HUES6 (cell line): ENCODE measurements around the gene CCHCR1.

Experiments
- H3K27ac ChIP-seq: 2 replicates; pipeline ENCODE4 v1.7.0; 2013; ENCODE audit warnings: low read depth, mild to moderate bottlenecking, low read length, inconsistent platforms
- H3K27me3 ChIP-seq: 2 replicates; pipeline ENCODE4 v1.6.1; 2013; ENCODE audit warnings: low read length; ENCODE audit not compliant: control insufficient read depth, insufficient read depth
- H3K36me3 ChIP-seq: 2 replicates; pipeline ENCODE4 v1.6.1; 2013; ENCODE audit warnings: low read length; ENCODE audit not compliant: control insufficient read depth, insufficient read depth
- H3K4me1 ChIP-seq: 2 replicates; pipeline ENCODE4 v1.6.1; 2013; ENCODE audit warnings: low read length; ENCODE audit not compliant: control insufficient read depth, insufficient read depth
- H3K4me3 ChIP-seq: 2 replicates; pipeline ENCODE4 v1.5.1; 2013; ENCODE audit warnings: low read depth, low read length
- H3K9ac ChIP-seq: one replicate; pipeline ENCODE4 v1.6.1; 2013; ENCODE audit warnings: mild to moderate bottlenecking, low read length
- H3K9me3 ChIP-seq: 2 replicates; pipeline ENCODE4 v1.6.1; 2013; ENCODE audit warnings: low read depth, low read length; ENCODE audit not compliant: control insufficient read depth, insufficient read depth

Gene CCHCR1

DNA sequence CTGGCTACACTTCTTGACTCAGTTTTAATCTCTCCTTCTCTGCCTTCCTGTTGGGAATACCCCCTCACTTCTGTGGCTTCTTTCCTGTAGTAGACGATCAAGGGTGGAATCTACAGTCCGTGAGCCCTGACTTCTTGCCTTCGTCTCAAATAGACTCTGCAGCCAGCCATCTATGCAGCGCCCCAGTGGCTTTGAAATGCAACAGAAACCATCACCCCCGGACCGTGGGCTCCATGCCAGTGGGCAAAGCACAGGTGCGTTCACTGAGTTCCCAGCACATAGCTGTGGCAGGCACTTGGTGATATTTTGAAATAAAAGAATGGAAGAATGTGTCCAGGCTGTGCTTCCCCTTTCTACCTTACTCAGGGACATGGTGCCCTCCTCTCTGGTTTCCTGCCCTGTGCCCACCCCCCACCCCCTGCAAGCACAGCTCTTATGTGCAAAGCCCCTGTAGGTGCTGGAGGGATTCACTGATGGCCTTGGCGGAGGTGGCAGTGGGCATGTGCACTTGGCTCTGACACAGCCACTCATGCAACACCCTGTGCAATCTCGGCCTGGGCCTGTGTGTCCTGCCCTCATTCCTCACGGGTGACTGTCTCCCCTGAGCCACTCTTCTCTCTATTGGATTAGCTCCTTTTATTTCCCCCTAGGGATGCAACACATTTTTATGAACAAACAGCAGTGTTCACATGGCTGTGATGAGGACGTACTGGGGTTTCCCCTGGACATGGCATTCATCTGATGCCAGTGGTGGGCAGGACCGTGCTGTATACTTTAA, 31.8 kb downstream of the CCHCR1 start:
- H3K4me3 ChIP-seq, result no peak overlapping the region
- H3K9ac ChIP-seq, result no peak overlapping the region
- no peaks in the 10 kb centered on the region for H3K9me3 ChIP-seq
- H3K4me1 ChIP-seq, result peaks cover 19% of the 10 kb centered on the region; the same call in 1 of the 2 replicates
- no peaks in the 10 kb centered on the region for H3K36me3 ChIP-seq
- H3K27ac ChIP-seq, result no peak overlapping the region
- H3K27me3 ChIP-seq, result no peaks in the 10 kb centered on the region

DNA sequence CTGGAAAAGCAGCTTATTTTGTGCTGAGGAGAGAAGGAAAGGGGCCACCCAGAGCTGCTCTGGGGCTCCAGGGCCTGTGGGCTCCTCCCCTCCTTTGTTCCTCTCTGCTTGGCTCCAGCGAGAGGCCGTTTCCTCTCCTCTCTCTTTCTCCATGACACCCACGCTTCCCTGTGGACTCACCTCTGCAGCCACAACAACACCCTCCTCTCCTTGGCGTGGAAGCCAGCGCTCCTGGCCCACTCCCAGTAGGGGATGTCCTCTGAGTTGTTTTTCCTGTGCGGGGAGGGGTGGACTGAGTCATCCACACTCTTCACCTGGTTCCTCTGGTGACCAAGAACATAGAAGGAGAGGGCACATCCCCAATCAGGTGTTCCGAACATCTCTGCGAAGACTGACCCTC, 32.4 kb downstream of the CCHCR1 start:
- Histone ChIP-seq H3K4me3 (no peak overlapping the region), H3K27ac (no peak overlapping the region), H3K9ac (no peak overlapping the region), H3K9me3 (no peaks in the 10 kb centered on the region), H3K27me3 (no peaks in the 10 kb centered on the region), H3K4me1 (peaks cover 19% of the 10 kb centered on the region; the same call in 1 of the 2 replicates), H3K36me3 (no peaks in the 10 kb centered on the region)

DNA sequence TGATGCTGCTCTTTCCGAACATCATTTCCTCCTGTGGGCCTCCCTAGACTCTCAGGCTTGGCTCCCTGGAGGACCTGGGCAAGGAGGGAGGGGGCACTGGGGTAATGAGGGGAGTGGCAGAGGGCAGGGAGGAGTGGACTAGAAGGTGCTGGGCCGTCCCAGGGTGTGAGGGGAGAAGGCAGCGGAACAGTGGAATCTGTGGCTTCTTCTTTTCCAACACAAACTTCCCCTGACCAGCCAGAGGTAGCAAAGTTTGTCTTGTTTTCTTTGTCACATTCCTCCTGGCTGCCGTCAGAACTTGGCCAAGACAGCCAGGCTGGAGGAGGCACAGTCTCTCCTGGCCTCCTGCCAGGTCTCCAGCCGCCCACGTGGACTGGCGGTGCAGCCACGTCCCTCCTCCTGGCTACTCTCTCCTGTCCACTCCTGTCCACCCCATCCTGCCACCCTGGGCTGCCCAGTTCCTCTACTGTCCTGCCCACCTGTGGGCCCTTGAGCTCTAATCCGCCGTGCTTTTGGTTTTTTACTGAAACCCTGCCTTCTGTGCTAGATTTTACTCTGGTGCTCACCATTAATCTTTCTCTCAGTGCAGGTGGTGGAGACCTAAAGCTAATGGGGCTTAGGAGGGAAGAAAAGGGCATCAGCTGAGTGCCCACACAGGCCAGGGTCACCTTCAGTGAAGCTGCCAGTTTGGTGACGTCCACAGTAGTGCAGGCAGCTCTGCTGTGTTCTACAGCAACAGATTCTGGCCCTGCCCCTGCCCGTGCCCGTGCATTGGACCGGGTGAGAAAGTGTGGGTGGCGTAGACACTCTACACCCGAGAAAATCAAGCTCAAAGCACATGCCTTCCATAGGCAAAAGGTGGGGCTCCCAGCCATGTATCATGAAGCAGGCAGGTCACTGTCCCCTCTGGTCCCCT, 34.6 kb downstream of the CCHCR1 start:
- H3K36me3 ChIP-seq, result no peaks in the 10 kb centered on the region
- peaks cover 19% of the 10 kb centered on the region; the same call in 1 of the 2 replicates for H3K4me1 ChIP-seq
- H3K9me3 ChIP-seq, result no peaks in the 10 kb centered on the region
- no peak overlapping the region for H3K9ac ChIP-seq
- H3K27me3 ChIP-seq, result no peaks in the 10 kb centered on the region
- no peak overlapping the region for H3K4me3 ChIP-seq
- no peak overlapping the region for H3K27ac ChIP-seq

DNA sequence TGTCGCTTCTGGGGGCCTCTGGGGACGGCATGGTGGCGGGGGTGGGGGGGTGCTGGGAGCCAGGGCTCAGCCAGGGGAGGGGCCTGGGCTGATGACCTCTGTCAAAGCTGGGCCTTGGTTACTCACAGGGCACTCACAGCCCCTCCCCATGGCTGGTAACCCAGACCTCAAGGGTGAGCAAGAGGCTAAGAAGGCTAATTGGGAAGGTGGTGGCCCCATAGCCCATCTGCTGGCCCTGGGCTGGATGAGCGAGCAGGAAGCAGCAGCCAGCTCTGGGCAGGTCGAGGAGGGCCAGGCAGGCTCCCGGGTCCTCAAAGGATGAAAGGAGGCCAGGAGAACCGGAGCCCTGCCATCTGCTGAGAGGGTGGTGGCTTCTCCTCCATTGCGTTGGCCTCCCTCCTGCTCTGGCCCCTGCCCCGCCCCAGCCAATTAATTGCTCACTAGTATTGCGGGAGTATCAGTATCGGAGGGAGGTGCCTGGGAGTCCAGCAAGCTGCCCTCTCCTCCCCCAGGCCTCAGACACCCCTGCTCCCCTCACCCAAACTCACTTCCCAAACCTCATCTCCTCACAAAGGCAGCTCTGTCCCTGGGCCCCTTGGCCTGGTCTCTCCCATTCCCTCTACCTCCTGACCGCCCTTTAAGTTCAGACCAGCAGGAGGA, 36.3 kb downstream of the CCHCR1 start:
- no peak overlapping the region for H3K4me3 ChIP-seq
- H3K9me3 ChIP-seq, result no peaks in the 10 kb centered on the region
- no peak overlapping the region for H3K9ac ChIP-seq
- H3K27ac ChIP-seq, result no peak overlapping the region
- H3K27me3 ChIP-seq, result no peaks in the 10 kb centered on the region
- no peaks in the 10 kb centered on the region for H3K36me3 ChIP-seq
- peaks cover 15% of the 10 kb centered on the region; the same call in 1 of the 2 replicates for H3K4me1 ChIP-seq

DNA sequence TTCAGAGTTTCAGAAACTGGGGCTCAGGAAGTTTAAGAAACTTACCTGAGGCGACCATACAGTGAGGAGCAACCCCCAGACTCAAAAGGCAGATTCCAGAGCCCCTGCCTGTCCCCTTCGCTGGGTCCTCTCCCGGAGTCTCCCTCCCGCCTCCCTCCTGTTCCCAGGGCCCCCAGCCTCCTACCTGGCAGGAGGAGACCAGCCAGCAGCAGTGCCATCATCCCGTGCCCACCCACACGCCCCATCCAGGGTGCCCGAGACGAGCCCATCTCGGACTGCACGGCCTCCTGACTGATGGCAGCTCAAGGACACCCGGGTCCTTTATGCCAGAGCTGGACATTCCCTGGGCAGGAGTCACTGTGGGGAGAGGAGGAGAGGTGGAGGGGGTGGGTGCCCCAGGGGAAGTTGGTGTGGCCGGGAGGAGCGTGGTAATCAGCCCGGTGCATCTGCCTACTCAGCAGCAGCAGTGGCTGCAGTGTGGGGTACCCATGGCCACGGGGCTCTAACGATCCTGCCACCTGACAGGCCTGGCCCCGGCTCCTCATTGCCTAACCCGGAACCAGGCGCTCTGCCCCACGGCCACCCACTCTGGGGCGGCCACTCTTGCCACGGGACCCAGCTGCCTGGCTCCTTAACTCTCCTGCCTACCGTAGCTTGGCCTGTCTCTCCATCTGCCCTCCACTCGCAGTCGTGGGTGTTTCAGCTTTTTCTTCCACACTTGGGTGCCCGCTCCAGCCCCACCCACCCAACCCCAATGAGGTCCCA, 37.3 kb downstream of the CCHCR1 start, which contains the start of gene CDSN:
TSS of gene CDSN (minus strand) at position 296 of the 765 bp plus-strand sequence. CDS start at position 269, 27 bp downstream.
- no peaks in the 10 kb centered on the region for H3K27me3 ChIP-seq
- H3K9me3 ChIP-seq, result no peaks in the 10 kb centered on the region
- H3K4me1 ChIP-seq, result peaks cover 11% of the 10 kb centered on the region; the same call in 1 of the 2 replicates
- no peak within 1 kb of the TSS for H3K27ac ChIP-seq
- no peaks in the 10 kb centered on the region for H3K36me3 ChIP-seq
- H3K9ac ChIP-seq, result no peak within 1 kb of the TSS
- no peak within 1 kb of the TSS for H3K4me3 ChIP-seq

DNA sequence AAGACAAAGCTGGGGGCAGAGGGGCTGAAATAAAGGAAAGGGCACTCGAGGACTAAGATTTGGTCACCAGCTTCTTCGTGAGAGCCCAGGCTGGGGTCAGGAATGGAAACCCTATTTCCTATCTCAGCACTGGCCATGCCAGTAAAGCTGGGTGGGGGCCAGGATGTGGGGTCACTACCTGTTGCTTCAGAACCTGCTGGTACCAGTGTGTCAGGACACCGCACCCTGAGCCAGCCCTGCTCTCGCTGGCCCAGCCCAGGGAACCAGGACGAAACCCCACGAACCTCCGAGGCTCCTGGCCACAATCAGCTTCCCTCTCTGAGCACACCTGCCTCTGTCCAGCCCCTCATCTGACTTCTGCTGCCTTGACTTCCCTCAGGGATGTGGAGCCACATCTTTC, 39.4 kb downstream of the CCHCR1 start:
- Histone ChIP-seq H3K9me3 (no peaks in the 10 kb centered on the region), H3K36me3 (no peaks in the 10 kb centered on the region), H3K4me3 (no peak overlapping the region), H3K4me1 (peaks cover 27% of the 10 kb centered on the region), H3K27ac (no peak overlapping the region), H3K27me3 (no peaks in the 10 kb centered on the region), H3K9ac (no peak overlapping the region)

DNA sequence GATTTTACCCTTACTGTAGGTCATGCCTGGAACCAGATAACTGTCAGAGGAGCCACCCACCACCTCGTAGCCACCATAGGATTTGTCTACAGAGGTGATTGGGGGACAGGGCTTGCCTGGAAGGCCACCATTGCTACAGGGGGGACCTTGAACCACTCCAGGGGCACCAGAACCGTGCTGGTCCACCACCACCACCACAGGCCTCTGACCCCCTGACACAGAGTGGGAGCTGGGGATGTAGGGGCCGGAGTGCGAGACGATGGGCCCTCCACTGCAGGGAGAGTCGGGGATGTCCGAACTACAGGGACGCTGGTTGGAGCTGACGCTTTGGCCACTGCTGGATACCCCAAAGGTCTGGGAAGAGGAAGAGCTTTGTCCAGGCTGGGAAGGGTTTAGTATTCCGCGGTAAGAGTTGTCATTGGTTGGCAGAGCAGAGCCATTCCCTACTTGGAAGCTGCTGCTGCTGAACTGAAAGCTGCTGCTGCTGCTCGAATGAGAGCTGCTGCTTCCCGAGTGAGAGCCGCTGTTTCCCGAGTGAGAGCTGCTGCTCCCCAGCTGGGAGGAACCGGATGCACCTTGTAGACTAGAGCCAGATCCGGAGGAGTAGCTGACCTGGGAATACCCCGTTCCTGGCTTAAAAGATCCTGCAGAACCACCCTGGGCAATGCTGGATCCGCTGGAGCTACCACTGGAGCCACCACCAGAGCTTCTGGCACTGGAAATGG, 40.8 kb downstream of the CCHCR1 start:
- H3K4me1 ChIP-seq, result peaks cover 27% of the 10 kb centered on the region
- no peak overlapping the region for H3K4me3 ChIP-seq
- no peak overlapping the region for H3K27ac ChIP-seq
- H3K9me3 ChIP-seq, result no peaks in the 10 kb centered on the region
- H3K27me3 ChIP-seq, result no peaks in the 10 kb centered on the region
- no peak overlapping the region for H3K9ac ChIP-seq
- no peaks in the 10 kb centered on the region for H3K36me3 ChIP-seq

DNA sequence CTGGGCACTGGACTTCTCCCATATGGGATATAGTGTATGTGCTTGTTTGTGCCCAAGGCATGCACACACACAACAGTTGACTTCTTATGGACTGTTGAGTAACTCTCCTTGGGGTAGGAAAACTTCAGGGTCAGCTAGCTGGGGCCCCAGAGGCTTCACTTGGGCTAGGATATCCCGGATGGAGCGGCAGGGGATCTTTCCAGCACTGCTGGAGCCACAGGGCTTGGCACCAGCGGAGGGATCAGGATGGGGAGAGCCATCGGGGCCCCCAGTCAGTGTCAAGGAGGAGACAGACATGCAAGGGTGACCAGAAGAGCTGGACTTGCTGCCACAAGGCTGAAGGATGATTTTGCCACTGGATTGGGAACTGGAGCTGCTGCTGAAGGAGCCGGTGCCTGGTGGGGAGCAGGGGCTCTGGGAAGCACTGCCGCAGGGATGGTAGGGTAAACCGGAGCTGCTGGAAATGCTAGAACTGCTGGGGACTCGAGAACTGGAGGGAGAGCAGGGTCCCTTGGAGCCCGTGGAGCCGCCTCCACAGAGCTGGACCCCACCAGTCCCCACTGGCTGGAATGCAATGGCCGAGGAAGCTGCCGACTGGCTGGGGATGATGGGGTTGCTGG, 41.6 kb downstream of the CCHCR1 start:
- no peaks in the 10 kb centered on the region for H3K9me3 ChIP-seq
- no peaks in the 10 kb centered on the region for H3K27me3 ChIP-seq
- no peak overlapping the region for H3K9ac ChIP-seq
- H3K4me3 ChIP-seq, result no peak overlapping the region
- peaks cover 29% of the 10 kb centered on the region for H3K4me1 ChIP-seq
- H3K36me3 ChIP-seq, result no peaks in the 10 kb centered on the region
- no peak overlapping the region for H3K27ac ChIP-seq

DNA sequence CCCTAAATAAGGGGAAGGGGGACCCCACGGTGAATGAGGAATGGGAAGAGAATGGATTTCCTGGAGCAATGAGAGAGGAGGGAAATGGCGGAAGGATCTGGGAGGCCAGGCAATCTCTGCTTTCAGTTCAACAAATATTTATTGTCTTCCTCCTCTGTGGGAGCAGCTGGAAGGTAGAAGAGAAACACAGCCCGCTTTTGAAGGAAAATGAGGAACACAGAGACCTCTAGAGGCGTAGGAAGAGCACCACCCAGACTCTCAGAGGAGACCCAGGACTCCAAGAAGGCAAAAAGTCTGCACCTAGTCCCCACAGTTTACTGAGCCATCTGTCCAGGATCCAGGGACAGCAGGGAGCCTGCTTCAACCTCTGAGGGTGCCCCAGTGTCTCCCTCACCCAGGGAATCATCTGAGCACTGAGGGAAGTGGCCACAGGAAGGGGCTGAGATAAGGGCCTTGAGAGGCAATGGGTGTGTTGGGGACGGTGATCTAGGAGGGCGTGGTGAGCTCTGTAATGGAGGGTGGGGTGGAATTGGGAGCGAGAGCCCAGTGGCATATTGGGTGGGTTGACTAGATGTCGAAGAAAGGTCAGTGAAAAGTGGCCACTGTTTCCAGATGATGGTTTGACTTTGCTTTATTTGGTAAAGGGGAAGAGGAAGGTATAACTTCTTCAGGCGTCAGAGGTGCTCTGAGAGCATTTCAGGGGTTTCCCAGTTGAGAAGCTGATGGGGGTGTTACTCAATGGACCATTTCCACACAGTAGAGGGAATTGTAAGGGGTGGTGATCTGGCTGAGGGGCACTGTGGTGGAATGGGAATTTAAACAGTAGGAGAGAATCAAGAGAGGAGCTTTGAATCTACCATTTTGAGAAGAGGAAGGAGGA, 42.4 kb downstream of the CCHCR1 start:
- peak overlapping the region; percentile 29 for H3K9ac ChIP-seq
- H3K27ac ChIP-seq, result no peak overlapping the region
- no peak overlapping the region; the same call in 1 of the 2 replicates for H3K4me3 ChIP-seq

More for the DNA sequence above, 42.4 kb downstream of the CCHCR1 start:
- Histone ChIP-seq H3K27me3 (peaks cover 5% of the 10 kb centered on the region), H3K4me1 (peaks cover 37% of the 10 kb centered on the region), H3K36me3 (no peaks in the 10 kb centered on the region), H3K9me3 (no peaks in the 10 kb centered on the region)
